Osteocyte (in vitro differentiated cells): ENCODE results near the gene BANP. TPM values are rescaled to one million over a fixed set of nuclear protein-coding genes. Genes with fewer than 3 reads are reported as not detected.
A peak's percentile ranks its signal among the peaks of the same experiment; 100 is the strongest.

Experiments
- DNase-seq: peaks from one replicate; pipeline ENCODE4 v3.0.0; 2021; ENCODE audit warnings: mixed read lengths; ENCODE audit not compliant: unreplicated experiment; ENCODE audit errors: extremely low spot score
- H3K27ac Mint-ChIP-seq: one replicate; pipeline ENCODE4 v1.8.0; 2021; ENCODE audit warnings: mild to moderate bottlenecking, mixed read lengths; ENCODE audit not compliant: unreplicated experiment
- H3K27me3 Mint-ChIP-seq: one replicate; pipeline ENCODE4 v1.8.0; 2021; ENCODE audit warnings: mixed read lengths; ENCODE audit not compliant: unreplicated experiment
- H3K36me3 Mint-ChIP-seq: one replicate; pipeline ENCODE4 v1.8.0; 2021; ENCODE audit warnings: mixed read lengths; ENCODE audit not compliant: unreplicated experiment
- H3K4me1 Mint-ChIP-seq: one replicate; pipeline ENCODE4 v1.8.0; 2021; ENCODE audit warnings: mixed read lengths; ENCODE audit not compliant: unreplicated experiment
- H3K4me3 Mint-ChIP-seq: one replicate; pipeline ENCODE4 v1.8.0; 2021; ENCODE audit warnings: mild to moderate bottlenecking, moderate library complexity, mixed read lengths; ENCODE audit not compliant: unreplicated experiment
- H3K9me3 Mint-ChIP-seq: one replicate; pipeline ENCODE4 v1.8.0; 2021; ENCODE audit warnings: mixed read lengths; ENCODE audit not compliant: unreplicated experiment
- total RNA-seq: library from RNA; stranded (reverse); gene quantifications from 2 replicates; pipeline ENCODE4 v1.2.1, GENCODE V29; 2021
- TF ChIP-seq, protein P1 (sequence below): fragments of 200-600 bp; sonication (generic); IDR thresholded peaks from 2 replicates; pipeline ENCODE4 v1.5.0; 2021; ENCODE audit warnings: antibody characterized with exemption, mild to moderate bottlenecking, moderate library complexity

BANP gene
- total RNA-seq, 1 donor from 2014 or later: 20.5 TPM

GRCh38 chr16:87954826-87955225, 3.6 kb downstream of the BANP start:
- TF ChIP-seq, protein P1, sequence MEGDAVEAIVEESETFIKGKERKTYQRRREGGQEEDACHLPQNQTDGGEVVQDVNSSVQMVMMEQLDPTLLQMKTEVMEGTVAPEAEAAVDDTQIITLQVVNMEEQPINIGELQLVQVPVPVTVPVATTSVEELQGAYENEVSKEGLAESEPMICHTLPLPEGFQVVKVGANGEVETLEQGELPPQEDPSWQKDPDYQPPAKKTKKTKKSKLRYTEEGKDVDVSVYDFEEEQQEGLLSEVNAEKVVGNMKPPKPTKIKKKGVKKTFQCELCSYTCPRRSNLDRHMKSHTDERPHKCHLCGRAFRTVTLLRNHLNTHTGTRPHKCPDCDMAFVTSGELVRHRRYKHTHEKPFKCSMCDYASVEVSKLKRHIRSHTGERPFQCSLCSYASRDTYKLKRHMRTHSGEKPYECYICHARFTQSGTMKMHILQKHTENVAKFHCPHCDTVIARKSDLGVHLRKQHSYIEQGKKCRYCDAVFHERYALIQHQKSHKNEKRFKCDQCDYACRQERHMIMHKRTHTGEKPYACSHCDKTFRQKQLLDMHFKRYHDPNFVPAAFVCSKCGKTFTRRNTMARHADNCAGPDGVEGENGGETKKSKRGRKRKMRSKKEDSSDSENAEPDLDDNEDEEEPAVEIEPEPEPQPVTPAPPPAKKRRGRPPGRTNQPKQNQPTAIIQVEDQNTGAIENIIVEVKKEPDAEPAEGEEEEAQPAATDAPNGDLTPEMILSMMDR: no peak
- no peak overlapping the region for H3K27ac Mint-ChIP-seq
- no peak for DNase-seq
- no peaks in the 10 kb centered on the region for H3K9me3 Mint-ChIP-seq
- peaks cover 38% of the 10 kb centered on the region for H3K4me1 Mint-ChIP-seq
- peaks cover 11% of the 10 kb centered on the region for H3K36me3 Mint-ChIP-seq
- no peaks in the 10 kb centered on the region for H3K27me3 Mint-ChIP-seq
- no peak overlapping the region for H3K4me3 Mint-ChIP-seq

DNA sequence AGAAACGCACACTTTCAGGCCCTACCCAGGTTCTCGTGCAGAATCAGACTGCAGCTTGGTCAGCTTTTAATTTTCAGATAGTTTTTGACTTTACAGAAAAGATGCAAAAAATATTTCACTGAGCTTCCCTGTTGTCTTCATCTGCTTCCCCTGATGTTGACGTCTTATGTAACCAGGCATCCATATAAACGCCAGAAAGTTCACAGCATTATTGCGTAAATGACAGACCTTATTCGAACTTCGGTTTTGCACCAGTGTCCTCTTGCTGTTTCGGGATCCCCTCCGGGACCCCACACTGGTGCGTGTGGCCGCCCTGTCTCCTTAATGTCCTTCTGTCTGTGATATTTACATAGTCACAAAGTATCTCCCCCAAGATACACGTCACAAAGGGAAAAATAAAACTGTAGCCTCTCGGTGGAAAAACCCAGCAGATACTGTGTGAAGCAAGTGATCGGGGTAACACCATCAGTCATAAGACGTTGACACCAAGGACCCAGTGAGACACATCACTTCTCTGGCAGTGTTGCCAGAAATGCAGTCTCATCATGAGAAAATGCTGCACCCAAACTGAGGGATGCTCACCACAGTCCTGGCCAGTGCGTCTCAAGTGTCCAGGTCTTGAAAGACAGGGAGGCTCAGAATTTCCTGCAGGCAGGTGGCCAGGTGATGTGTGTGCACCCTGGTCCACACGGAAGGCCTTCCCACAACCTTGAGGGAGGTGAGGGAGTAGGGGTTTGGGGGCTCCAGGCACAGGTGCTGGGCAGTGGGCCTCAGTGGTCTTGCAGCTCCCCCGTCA, 4.3 kb downstream of the BANP start:
- Mint-ChIP-seq H3K9me3 (no peaks in the 10 kb centered on the region), H3K36me3 (peaks cover 11% of the 10 kb centered on the region), H3K4me3 (no peak overlapping the region), H3K4me1 (peaks cover 37% of the 10 kb centered on the region), H3K27me3 (no peaks in the 10 kb centered on the region), H3K27ac (no peak overlapping the region)
- TF ChIP-seq, protein P1: no peak
- DNase-seq: no peak

GRCh38 chr16:87956098-87956364, 4.8 kb downstream of the BANP start:
- peaks cover 34% of the 10 kb centered on the region for H3K4me1 Mint-ChIP-seq
- TF ChIP-seq, protein P1: no peak
- H3K36me3 Mint-ChIP-seq: peaks cover 11% of the 10 kb centered on the region
- H3K9me3 Mint-ChIP-seq: no peaks in the 10 kb centered on the region
- DNase-seq: no peak
- no peaks in the 10 kb centered on the region for H3K27me3 Mint-ChIP-seq
- H3K27ac Mint-ChIP-seq: peak overlapping the region; percentile 23
- H3K4me3 Mint-ChIP-seq: no peak overlapping the region

- peaks cover 34% of the 10 kb centered on the region for H3K4me1 Mint-ChIP-seq
- H3K27me3 Mint-ChIP-seq: no peaks in the 10 kb centered on the region
- no peaks in the 10 kb centered on the region for H3K9me3 Mint-ChIP-seq
- peak overlapping the region; percentile 23 for H3K27ac Mint-ChIP-seq
- DNase-seq: no peak
- H3K36me3 Mint-ChIP-seq: peaks cover 11% of the 10 kb centered on the region
- no peak overlapping the region for H3K4me3 Mint-ChIP-seq
- TF ChIP-seq, protein P1: peak; percentile 41
Observed at GRCh38 chr16:87956365-87957231, 5.4 kb downstream of the BANP start.
